GM23338 (cell line): ENCODE results near the gene CDH4. TPM values are rescaled to one million over a fixed set of nuclear protein-coding genes. Genes with fewer than 3 reads are reported as not detected.

ENCODE experiments used
- ATAC-seq: fragments of 200-7000 bp; cut with Tn5 transposase; 3 replicates; pipeline ENCODE4 v1.9.1; 2020
- DNase-seq: peaks from one replicate; pipeline ENCODE4 v3.0.0-alpha.2; 2015; ENCODE audit warnings: low spot score
- H2AFZ ChIP-seq: fragments of 200-600 bp; sonication (generic); 2 replicates; pipeline ENCODE4 v1.8.0; 2016; ENCODE audit warnings: antibody characterized with exemption, mild to moderate bottlenecking, moderate library complexity
- H3F3A ChIP-seq: fragments of 200-600 bp; sonication (generic); replicated peaks from 2 replicates; pipeline ENCODE4 v1.8.0; 2017; ENCODE audit warnings: antibody characterized with exemption, mixed run types, low read depth
- H3K27ac ChIP-seq: fragments of 200-600 bp; sonication (generic); 2 replicates; pipeline ENCODE4 v1.6.1; 2016; ENCODE audit warnings: low read depth
- H3K27me3 ChIP-seq: fragments of 200-600 bp; sonication (generic); 2 replicates; pipeline ENCODE4 v1.8.0; 2016; ENCODE audit warnings: mild to moderate bottlenecking, mixed run types, moderate library complexity; ENCODE audit not compliant: insufficient read depth
- H3K36me3 ChIP-seq: fragments of 200-600 bp; sonication (generic); 2 replicates; pipeline ENCODE4 v1.8.0; 2016; ENCODE audit warnings: mild to moderate bottlenecking; ENCODE audit not compliant: insufficient read depth
- H3K4me1 ChIP-seq: fragments of 200-600 bp; sonication (generic); 2 replicates; pipeline ENCODE4 v1.8.0; 2016; ENCODE audit warnings: mild to moderate bottlenecking, moderate library complexity; ENCODE audit not compliant: insufficient read depth
- H3K4me2 ChIP-seq: fragments of 200-600 bp; sonication (generic); 2 replicates; pipeline ENCODE4 v1.7.1; 2017; ENCODE audit warnings: mixed run types
- H3K4me3 ChIP-seq: fragments of 200-600 bp; sonication (generic); 2 replicates; pipeline ENCODE4 v1.6.1; 2016; ENCODE audit warnings: mixed run types
- H3K79me2 ChIP-seq: fragments of 200-600 bp; sonication (generic); replicated peaks from 2 replicates; pipeline ENCODE4 v1.8.0; 2017; ENCODE audit warnings: mild to moderate bottlenecking; ENCODE audit not compliant: insufficient read depth
- H3K9me2 ChIP-seq: fragments of 200-600 bp; sonication (generic); 2 replicates; pipeline ENCODE4 v1.8.0; 2017; ENCODE audit not compliant: insufficient read depth
- H4K20me1 ChIP-seq: fragments of 200-600 bp; sonication (generic); replicated peaks from 2 replicates; pipeline ENCODE4 v1.8.0; 2017; ENCODE audit warnings: mild to moderate bottlenecking; ENCODE audit not compliant: insufficient read depth
- H3K27ac Mint-ChIP-seq: 2 replicates; pipeline ENCODE4 v1.8.0; 2020; ENCODE audit warnings: inconsistent platforms, mild to moderate bottlenecking, moderate library complexity, mixed read lengths
- H3K27me3 Mint-ChIP-seq: 3 replicates; pipeline ENCODE4 v1.8.0; 2022; ENCODE audit warnings: low read depth, mild to moderate bottlenecking, moderate library complexity, mixed read lengths, inconsistent platforms; ENCODE audit not compliant: insufficient read depth, poor library complexity
- H3K36me3 Mint-ChIP-seq: 3 replicates; pipeline ENCODE4 v1.8.0; 2021; ENCODE audit warnings: low read depth, mild to moderate bottlenecking, inconsistent platforms, moderate library complexity, mixed read lengths
- H3K4me1 Mint-ChIP-seq: 3 replicates; pipeline ENCODE4 v1.8.0; 2020; ENCODE audit warnings: mild to moderate bottlenecking, inconsistent platforms, mixed read lengths
- H3K4me3 Mint-ChIP-seq: 3 replicates; pipeline ENCODE4 v1.8.0; 2021; ENCODE audit warnings: moderate library complexity, mild to moderate bottlenecking, inconsistent platforms, mixed read lengths
- H3K9me3 Mint-ChIP-seq: 3 replicates; pipeline ENCODE4 v1.8.0; 2020; ENCODE audit warnings: moderate library complexity, mild to moderate bottlenecking, inconsistent platforms, mixed read lengths
- CREB1 ChIP-seq: fragments of 250-450 bp; sonication (Bioruptor Pico); IDR thresholded peaks from 2 replicates; pipeline ENCODE4 v1.5.0; 2020; ENCODE audit warnings: low read depth, mild to moderate bottlenecking, moderate library complexity
- CTCF ChIP-seq, 2 experiments: fragments of 200-600 bp in 1 of 2; sonication (generic) in 1 of 2; conservative IDR thresholded peaks; 2 replicates each; pipeline versions ENCODE4 v1.5.1 to v1.6.1; 2016 to 2017; ENCODE audit warnings: antibody characterized with exemption in 2 of 2, low read depth in 2 of 2, mild to moderate bottlenecking in 2 of 2, moderate library complexity in 1 of 2
- ETS1 ChIP-seq: IDR thresholded peaks from 2 replicates; pipeline ENCODE4 v1.6.1; 2016; ENCODE audit warnings: antibody characterized with exemption
- EZH2 ChIP-seq: fragments of 200-600 bp; sonication (generic); IDR thresholded peaks from one replicate; pipeline ENCODE4 v1.8.0; 2017; ENCODE audit warnings: antibody characterized with exemption, mild to moderate bottlenecking, low read depth; ENCODE audit not compliant: unreplicated experiment
- EZH2phosphoT487 ChIP-seq: fragments of 200-600 bp; sonication (generic); IDR thresholded peaks from one replicate; pipeline ENCODE4 v1.8.1; 2018; ENCODE audit warnings: antibody characterized with exemption; ENCODE audit not compliant: unreplicated experiment
- JUNB ChIP-seq: IDR thresholded peaks from one replicate; pipeline ENCODE4 v1.6.1; 2016; ENCODE audit warnings: antibody characterized with exemption; ENCODE audit not compliant: unreplicated experiment
- NANOG ChIP-seq: IDR thresholded peaks from 2 replicates; pipeline ENCODE4 v1.6.1; 2016; ENCODE audit warnings: antibody characterized with exemption, borderline replicate concordance
- POLR2AphosphoS5 ChIP-seq: IDR thresholded peaks from 2 replicates; pipeline ENCODE4 v1.6.1; 2016; ENCODE audit warnings: antibody characterized with exemption, low read depth
- REST ChIP-seq: IDR thresholded peaks from one replicate; pipeline ENCODE4 v1.6.1; 2018; ENCODE audit warnings: antibody characterized with exemption; ENCODE audit not compliant: unreplicated experiment
- STAT1 ChIP-seq: IDR thresholded peaks from one replicate; pipeline ENCODE4 v1.6.1; 2016; ENCODE audit warnings: antibody characterized with exemption; ENCODE audit not compliant: unreplicated experiment
- ZNF114 ChIP-seq: fragments of 250-450 bp; sonication (Bioruptor Pico); IDR thresholded peaks from 2 replicates; pipeline ENCODE4 v1.5.0; 2020; ENCODE audit warnings: mild to moderate bottlenecking, moderate library complexity
- ZNF331 ChIP-seq: fragments of 250-450 bp; sonication (Bioruptor Pico); IDR thresholded peaks from 2 replicates; pipeline ENCODE4 v1.5.0; 2020; ENCODE audit warnings: low read depth, mild to moderate bottlenecking, moderate library complexity
- ZNF462 ChIP-seq: fragments of 250-450 bp; sonication (Bioruptor Pico); IDR thresholded peaks from 2 replicates; pipeline ENCODE4 v1.5.0; 2020; ENCODE audit warnings: mild to moderate bottlenecking, moderate library complexity
- polyA plus RNA-seq: library from polyadenylated mRNA; unstranded; fragments of >200 nt; fragmentation: Nextera tagmentation; extraction: Ambion mirVana; gene quantifications from 2 replicates; pipeline ENCODE4 v1.2.1, GENCODE V29; 2016
- total RNA-seq: library from RNA; depleted of rRNA; stranded (reverse); fragments of >200 nt; shearing (Covaris generic); gene quantifications from 2 replicates; pipeline ENCODE4 v1.2.3, GENCODE V29; 2014

CDH4 gene
- total and polyA plus RNA-seq, 2 experiments from 2014 or later: 1.2 to 4.2 TPM

- Histone ChIP-seq H3K4me3 (no peak overlapping the region), H3K4me1 (no peaks in the 10 kb centered on the region), H3K36me3 (no peaks in the 10 kb centered on the region), H3F3A (no peaks in the 10 kb centered on the region), H3K27me3 (no peaks in the 10 kb centered on the region), H2AFZ (no peak overlapping the region), H4K20me1 (0 out of 2 replicates have a peak, but pooled peaks cover 2% of the 10 kb centered on the region), H3K79me2 (no peaks in the 10 kb centered on the region), H3K27ac (no peak overlapping the region), H3K4me2 (no peak overlapping the region), H3K9me2 (no peaks in the 10 kb centered on the region)
- H3K9me3 Mint-ChIP-seq: no peaks in the 10 kb centered on the region
- TF ChIP-seq CREB1: no peak
- TF ChIP-seq STAT1: no peak
- TF ChIP-seq NANOG: no peak
- no peak for TF ChIP-seq ZNF462 (CRISPR knock-in tag)
- TF ChIP-seq EZH2phosphoT487: no peak
- no peak for TF ChIP-seq REST
- TF ChIP-seq ZNF331 (CRISPR knock-in tag): no peak
- no peak for TF ChIP-seq JUNB
- no peak for TF ChIP-seq EZH2
- TF ChIP-seq POLR2AphosphoS5: no peak
- no peak for TF ChIP-seq CTCF (conservative IDR thresholded peaks at IDR 0.05; ENCODE audit: low read depth in 2 of 2)
- no peak for TF ChIP-seq ETS1
- no peak for TF ChIP-seq ZNF114
- no peak for DNase-seq
- H3K4me1 Mint-ChIP-seq: no peaks in the 10 kb centered on the region; the same call in 2 of the 3 replicates
- no peak for ATAC-seq
- H3K36me3 Mint-ChIP-seq: no peaks in the 10 kb centered on the region
- H3K27ac Mint-ChIP-seq: no peak overlapping the region
- H3K27me3 Mint-ChIP-seq: peaks cover 10% of the 10 kb centered on the region
- no peak overlapping the region for H3K4me3 Mint-ChIP-seq
These were observed 491.5 kb downstream of the CDH4 start for GRCh38 chr20:61743606-61744005.
